Ovary (tissue), 9 donors: Measurements from ENCODE around the gene ERCC5. TPM values are rescaled to one million over a fixed set of nuclear protein-coding genes. Genes with fewer than 3 reads are reported as not detected.

Experiments used
- DNase-seq, 5 donors: peaks; one replicate each; pipeline ENCODE4 v3.0.0-alpha.2; 2019 to 2020
- H3K27ac ChIP-seq, 2 donors: fragments of 200-600 bp; one replicate each; pipeline versions ENCODE4 v1.5.1 to v1.8.0; 2019 to 2022
- H3K27me3 ChIP-seq: fragments of 200-600 bp; one replicate; pipeline ENCODE4 v1.8.0; 2022
- H3K36me3 ChIP-seq: fragments of 200-600 bp; sonication (generic); one replicate; pipeline ENCODE4 v1.5.1; 2019
- H3K4me1 ChIP-seq: one replicate; pipeline ENCODE4 v1.8.1; 2013; ENCODE audit warnings: mild to moderate bottlenecking, moderate library complexity; ENCODE audit not compliant: insufficient read depth
- H3K4me3 ChIP-seq: fragments of 200-600 bp; sonication (generic); one replicate; pipeline ENCODE4 v1.5.1; 2017
- H3K9me3 ChIP-seq, 2 donors: fragments of 200-600 bp in 1 of 2; sonication (generic) in 1 of 2; one replicate each; pipeline versions ENCODE4 v1.5.1 to v1.8.1; 2013 to 2019; ENCODE audit warnings: mild to moderate bottlenecking in 1 of 2, moderate library complexity in 1 of 2
- CTCF ChIP-seq, 3 donors: fragments of 450-650 bp in 2 of 3; fragments of 200-600 bp in 1 of 3; IDR thresholded peaks; one replicate each; pipeline versions ENCODE4 v1.5.1 to v1.8.0; 2016 to 2022; ENCODE audit warnings: antibody characterized with exemption in 3 of 3, mild to moderate bottlenecking in 1 of 3
- EP300 ChIP-seq: sonication (generic); formaldehyde crosslinking; IDR thresholded peaks from one replicate; pipeline ENCODE4 v1.6.1; 2017; ENCODE audit warnings: antibody characterized with exemption
- POLR2A ChIP-seq: fragments of 450-650 bp; IDR thresholded peaks from one replicate; pipeline ENCODE4 v1.6.1; 2017; ENCODE audit warnings: antibody characterized with exemption, mild to moderate bottlenecking, moderate library complexity
- WGBS, 3 donors: extraction: QIAGEN DNeasy Blood & Tissue Kit in 1 of 3; methylation state at CpG; one replicate each; pipeline versions ENCODE4 v1.1.5 to v1.1.7; 2013 to 2017; 5-methylcytosine and 5-hydroxymethylcytosine counted together
- intact Hi-C, 4 donors: fragments of 100-400 bp; cut with DNase I; formaldehyde crosslinking; loops; one replicate each; pipeline versions ENCODE4 v1.11.0 to v1.15.1; 2022 to 2023
- polyA plus RNA-seq, 2 donors: library from polyadenylated mRNA; stranded (reverse); fragments of 200-250 nt in 1 of 2; fragments of 350-450 nt in 1 of 2; fragmentation: Illumina TruSeq in 1 of 2; extraction: RNeasy Lipid Tissue Mini Kit (QIAGEN cat#74804) in 1 of 2; gene quantifications; one replicate each; pipeline ENCODE4 v1.2.3, GENCODE V29; 2013 to 2014
- total RNA-seq, 7 donors: library from RNA; depleted of rRNA in 2 of 7; stranded (reverse); fragments of >200 nt in 2 of 7; fragmentation: NEBNext Ultra II Directional in 3 of 7; extraction: Animal tissue kit (Norgen Biotek cat#: 25700) in 3 of 7; gene quantifications; one replicate each; pipeline versions ENCODE4 v1.1.0 to v1.2.4, GENCODE V29; 2016 to 2023
- donor health status: DM: no; HTN: no; CAD: no; lungs with moderate emphysema.
- donor health status: DM: no; HTN: no; CAD: no.
- donor health status: Bipolar disorder and iron deficiency.
- donor health status: DM: yes; HTN: yes; CAD: no.
- donor health status: DM: no; HTN: no; CAD: no.
- donor health status: DM: yes; HTN: yes; CAD: no.

The ERCC5 gene
- total and polyA plus RNA-seq, 9 donors, result 38.4 to 65.2 (median 46.1) TPM

- DNase-seq, result no peak
- Histone ChIP-seq H3K4me1 (no peaks in the 10 kb centered on the region), H3K36me3 (no peaks in the 10 kb centered on the region), H3K27ac (no peak overlapping the region), H3K4me3 (no peak overlapping the region), H3K9me3 (no peaks in the 10 kb centered on the region), H3K27me3 (no peaks in the 10 kb centered on the region)
- intact Hi-C loops, result no loop called here
- WGBS, 3 donors, result 18 to 49% (median 34%) methylated on average over 2 of the region's 2 CpGs
- TF ChIP-seq POLR2A (no peak), EP300 (no peak), CTCF (IDR thresholded peaks at IDR 0.05) (no peak)
Measured at GRCh38 chr13:102907016-102907756, 61.4 kb downstream of the ERCC5 start.

- TF ChIP-seq CTCF (IDR thresholded peaks at IDR 0.05), result no peak
- no peak for TF ChIP-seq POLR2A
- TF ChIP-seq EP300, result no peak
- H3K36me3 ChIP-seq, result no peaks in the 10 kb centered on the region
- no peaks in the 10 kb centered on the region for H3K27me3 ChIP-seq
- no peak for DNase-seq
- no peak overlapping the region for H3K27ac ChIP-seq
- no peaks in the 10 kb centered on the region for H3K9me3 ChIP-seq
- H3K4me3 ChIP-seq, result no peak overlapping the region
- intact Hi-C loops, result no loop called here
- 84 to 92% (median 91%) methylated on average over 4 of the region's 4 CpGs for WGBS, 3 donors
- H3K4me1 ChIP-seq, result no peaks in the 10 kb centered on the region
Measured at GRCh38 chr13:102907886-102908515, 62.2 kb downstream of the ERCC5 start.

DNA sequence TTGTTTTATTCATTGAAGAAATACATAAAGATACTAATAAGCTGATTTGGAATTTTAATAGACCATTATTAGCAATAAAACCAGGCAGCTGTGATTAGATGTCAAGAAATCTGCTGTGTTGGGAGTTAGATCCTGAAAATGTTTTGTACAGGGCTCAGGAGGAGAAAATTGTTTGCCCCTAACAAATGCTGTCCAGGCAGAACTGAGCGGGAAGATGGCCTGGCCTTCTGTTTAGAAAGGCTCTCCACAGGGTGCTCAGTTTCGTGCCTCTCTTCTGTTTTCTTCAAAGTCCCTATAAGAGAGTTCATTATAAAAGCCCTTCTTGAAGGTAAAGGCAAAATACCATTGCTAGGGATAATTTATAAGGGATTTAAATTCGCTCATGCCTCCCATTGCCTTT lies 64.1 kb downstream of the ERCC5 start:
- DNase-seq, result no peak
- no peak overlapping the region for H3K27ac ChIP-seq
- H3K4me1 ChIP-seq, result no peaks in the 10 kb centered on the region
- no peak overlapping the region for H3K4me3 ChIP-seq
- intact Hi-C loops, result no loop called here
- TF ChIP-seq EP300 (no peak), CTCF (IDR thresholded peaks at IDR 0.05) (no peak), POLR2A (no peak)
- no peaks in the 10 kb centered on the region for H3K9me3 ChIP-seq
- 78 to 82% (median 80%) methylated on average over 3 of the region's 3 CpGs for WGBS, 3 donors
- no peaks in the 10 kb centered on the region for H3K36me3 ChIP-seq
- no peaks in the 10 kb centered on the region for H3K27me3 ChIP-seq

- Histone ChIP-seq H3K36me3 (no peaks in the 10 kb centered on the region), H3K9me3 (no peaks in the 10 kb centered on the region), H3K4me3 (no peak overlapping the region), H3K27me3 (no peaks in the 10 kb centered on the region), H3K27ac (no peak overlapping the region), H3K4me1 (no peaks in the 10 kb centered on the region)
- TF ChIP-seq EP300 (no peak), CTCF (IDR thresholded peaks at IDR 0.05) (no peak), POLR2A (no peak)
- no peak for DNase-seq
- 72 to 82% (median 73%) methylated on average over 6 of the region's 6 CpGs for WGBS, 3 donors
- intact Hi-C loops, result no loop called here
Measured at GRCh38 chr13:102911336-102911735, 65.5 kb downstream of the ERCC5 start.
